Liver (tissue), 3 donors: ENCODE results near the gene COL27A1.

Source experiments
- GABPA ChIP-seq, 2 donors: IDR thresholded peaks in 1 of 2; conservative IDR thresholded peaks in 1 of 2; 2 replicates each; pipeline ENCODE4 v1.6.1; 2016; ENCODE audit warnings: antibody characterized with exemption in 2 of 2, mild to moderate bottlenecking in 1 of 2, moderate library complexity in 1 of 2
- JUND ChIP-seq, 2 donors: IDR thresholded peaks; 2 replicates each; pipeline ENCODE4 v1.6.1; 2016; ENCODE audit warnings: antibody characterized with exemption in 2 of 2
- RAD21 ChIP-seq, 2 donors: IDR thresholded peaks; 2 replicates each; pipeline ENCODE4 v1.6.1; 2016; ENCODE audit warnings: antibody characterized with exemption in 2 of 2, mild to moderate bottlenecking in 2 of 2
- SP1 ChIP-seq: IDR thresholded peaks from 2 replicates; pipeline ENCODE4 v1.6.1; 2018; ENCODE audit warnings: antibody characterized with exemption, mild to moderate bottlenecking
- TF ChIP-seq, protein P1 (sequence below): fragments of 150-350 bp; IDR thresholded peaks from 2 replicates; pipeline ENCODE4 v1.5.1; 2017; ENCODE audit warnings: improper control_type of control experiment, low read depth, low read length; ENCODE audit not compliant: missing input control
- TF ChIP-seq, protein P2 (sequence below): IDR thresholded peaks from 2 replicates; pipeline ENCODE4 v1.6.1; 2016; ENCODE audit warnings: antibody characterized with exemption, mild to moderate bottlenecking
- TF ChIP-seq, protein P3 (sequence below): IDR thresholded peaks from 2 replicates; pipeline ENCODE4 v1.6.1; 2016; ENCODE audit warnings: antibody characterized with exemption
- donor health status: healthy.
- donor health status: healthy.

DNA sequence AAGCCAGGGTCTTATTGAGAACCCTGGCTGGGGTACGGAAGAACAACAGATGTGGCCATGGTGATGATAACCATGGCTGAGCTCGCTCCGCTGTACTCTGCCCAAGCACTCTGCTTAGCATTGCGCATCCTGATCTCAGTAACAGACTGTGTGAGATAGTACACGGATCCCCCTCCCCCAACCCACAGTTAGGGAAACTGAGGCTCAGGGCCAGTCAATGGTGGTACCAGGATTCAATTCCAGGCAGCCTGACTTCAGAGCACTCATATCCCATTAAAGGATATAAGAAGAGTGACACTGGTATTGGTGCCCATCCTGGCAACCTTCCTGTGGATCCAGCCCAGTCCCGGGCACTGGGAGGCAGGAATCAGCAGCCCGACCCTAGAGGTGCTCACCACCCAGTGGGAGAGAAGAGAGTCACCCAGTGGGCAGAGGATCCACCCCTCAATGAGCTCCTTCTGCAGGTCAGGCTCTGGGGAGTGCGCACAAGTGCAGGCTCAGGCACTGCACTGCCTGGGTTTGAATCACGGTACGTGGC, 29.8 kb upstream of the COL27A1 start:
- TF ChIP-seq, protein P1, sequence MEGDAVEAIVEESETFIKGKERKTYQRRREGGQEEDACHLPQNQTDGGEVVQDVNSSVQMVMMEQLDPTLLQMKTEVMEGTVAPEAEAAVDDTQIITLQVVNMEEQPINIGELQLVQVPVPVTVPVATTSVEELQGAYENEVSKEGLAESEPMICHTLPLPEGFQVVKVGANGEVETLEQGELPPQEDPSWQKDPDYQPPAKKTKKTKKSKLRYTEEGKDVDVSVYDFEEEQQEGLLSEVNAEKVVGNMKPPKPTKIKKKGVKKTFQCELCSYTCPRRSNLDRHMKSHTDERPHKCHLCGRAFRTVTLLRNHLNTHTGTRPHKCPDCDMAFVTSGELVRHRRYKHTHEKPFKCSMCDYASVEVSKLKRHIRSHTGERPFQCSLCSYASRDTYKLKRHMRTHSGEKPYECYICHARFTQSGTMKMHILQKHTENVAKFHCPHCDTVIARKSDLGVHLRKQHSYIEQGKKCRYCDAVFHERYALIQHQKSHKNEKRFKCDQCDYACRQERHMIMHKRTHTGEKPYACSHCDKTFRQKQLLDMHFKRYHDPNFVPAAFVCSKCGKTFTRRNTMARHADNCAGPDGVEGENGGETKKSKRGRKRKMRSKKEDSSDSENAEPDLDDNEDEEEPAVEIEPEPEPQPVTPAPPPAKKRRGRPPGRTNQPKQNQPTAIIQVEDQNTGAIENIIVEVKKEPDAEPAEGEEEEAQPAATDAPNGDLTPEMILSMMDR = no peak
- no peak for TF ChIP-seq GABPA (IDR thresholded peaks at IDR 0.05 in 1 of 2, conservative IDR thresholded peaks at IDR 0.05 in 1 of 2)
- TF ChIP-seq, protein P2, sequence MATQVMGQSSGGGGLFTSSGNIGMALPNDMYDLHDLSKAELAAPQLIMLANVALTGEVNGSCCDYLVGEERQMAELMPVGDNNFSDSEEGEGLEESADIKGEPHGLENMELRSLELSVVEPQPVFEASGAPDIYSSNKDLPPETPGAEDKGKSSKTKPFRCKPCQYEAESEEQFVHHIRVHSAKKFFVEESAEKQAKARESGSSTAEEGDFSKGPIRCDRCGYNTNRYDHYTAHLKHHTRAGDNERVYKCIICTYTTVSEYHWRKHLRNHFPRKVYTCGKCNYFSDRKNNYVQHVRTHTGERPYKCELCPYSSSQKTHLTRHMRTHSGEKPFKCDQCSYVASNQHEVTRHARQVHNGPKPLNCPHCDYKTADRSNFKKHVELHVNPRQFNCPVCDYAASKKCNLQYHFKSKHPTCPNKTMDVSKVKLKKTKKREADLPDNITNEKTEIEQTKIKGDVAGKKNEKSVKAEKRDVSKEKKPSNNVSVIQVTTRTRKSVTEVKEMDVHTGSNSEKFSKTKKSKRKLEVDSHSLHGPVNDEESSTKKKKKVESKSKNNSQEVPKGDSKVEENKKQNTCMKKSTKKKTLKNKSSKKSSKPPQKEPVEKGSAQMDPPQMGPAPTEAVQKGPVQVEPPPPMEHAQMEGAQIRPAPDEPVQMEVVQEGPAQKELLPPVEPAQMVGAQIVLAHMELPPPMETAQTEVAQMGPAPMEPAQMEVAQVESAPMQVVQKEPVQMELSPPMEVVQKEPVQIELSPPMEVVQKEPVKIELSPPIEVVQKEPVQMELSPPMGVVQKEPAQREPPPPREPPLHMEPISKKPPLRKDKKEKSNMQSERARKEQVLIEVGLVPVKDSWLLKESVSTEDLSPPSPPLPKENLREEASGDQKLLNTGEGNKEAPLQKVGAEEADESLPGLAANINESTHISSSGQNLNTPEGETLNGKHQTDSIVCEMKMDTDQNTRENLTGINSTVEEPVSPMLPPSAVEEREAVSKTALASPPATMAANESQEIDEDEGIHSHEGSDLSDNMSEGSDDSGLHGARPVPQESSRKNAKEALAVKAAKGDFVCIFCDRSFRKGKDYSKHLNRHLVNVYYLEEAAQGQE = no peak
- no peak for TF ChIP-seq RAD21 (IDR thresholded peaks at IDR 0.05)
- TF ChIP-seq SP1 = no peak
- no peak for TF ChIP-seq JUND (IDR thresholded peaks at IDR 0.05)
- TF ChIP-seq, protein P3, sequence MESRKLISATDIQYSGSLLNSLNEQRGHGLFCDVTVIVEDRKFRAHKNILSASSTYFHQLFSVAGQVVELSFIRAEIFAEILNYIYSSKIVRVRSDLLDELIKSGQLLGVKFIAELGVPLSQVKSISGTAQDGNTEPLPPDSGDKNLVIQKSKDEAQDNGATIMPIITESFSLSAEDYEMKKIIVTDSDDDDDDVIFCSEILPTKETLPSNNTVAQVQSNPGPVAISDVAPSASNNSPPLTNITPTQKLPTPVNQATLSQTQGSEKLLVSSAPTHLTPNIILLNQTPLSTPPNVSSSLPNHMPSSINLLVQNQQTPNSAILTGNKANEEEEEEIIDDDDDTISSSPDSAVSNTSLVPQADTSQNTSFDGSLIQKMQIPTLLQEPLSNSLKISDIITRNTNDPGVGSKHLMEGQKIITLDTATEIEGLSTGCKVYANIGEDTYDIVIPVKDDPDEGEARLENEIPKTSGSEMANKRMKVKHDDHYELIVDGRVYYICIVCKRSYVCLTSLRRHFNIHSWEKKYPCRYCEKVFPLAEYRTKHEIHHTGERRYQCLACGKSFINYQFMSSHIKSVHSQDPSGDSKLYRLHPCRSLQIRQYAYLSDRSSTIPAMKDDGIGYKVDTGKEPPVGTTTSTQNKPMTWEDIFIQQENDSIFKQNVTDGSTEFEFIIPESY = no peak
